UCSD-AML1 (cell line): Measurements from ENCODE around the gene EXOC6.

Source experiments
- DNase-seq: peaks from one replicate; lab custom pipeline; 2025; ENCODE audit not compliant: unreplicated experiment; lab: John Stamatoyannopoulos, UW

Gene EXOC6

DNA sequence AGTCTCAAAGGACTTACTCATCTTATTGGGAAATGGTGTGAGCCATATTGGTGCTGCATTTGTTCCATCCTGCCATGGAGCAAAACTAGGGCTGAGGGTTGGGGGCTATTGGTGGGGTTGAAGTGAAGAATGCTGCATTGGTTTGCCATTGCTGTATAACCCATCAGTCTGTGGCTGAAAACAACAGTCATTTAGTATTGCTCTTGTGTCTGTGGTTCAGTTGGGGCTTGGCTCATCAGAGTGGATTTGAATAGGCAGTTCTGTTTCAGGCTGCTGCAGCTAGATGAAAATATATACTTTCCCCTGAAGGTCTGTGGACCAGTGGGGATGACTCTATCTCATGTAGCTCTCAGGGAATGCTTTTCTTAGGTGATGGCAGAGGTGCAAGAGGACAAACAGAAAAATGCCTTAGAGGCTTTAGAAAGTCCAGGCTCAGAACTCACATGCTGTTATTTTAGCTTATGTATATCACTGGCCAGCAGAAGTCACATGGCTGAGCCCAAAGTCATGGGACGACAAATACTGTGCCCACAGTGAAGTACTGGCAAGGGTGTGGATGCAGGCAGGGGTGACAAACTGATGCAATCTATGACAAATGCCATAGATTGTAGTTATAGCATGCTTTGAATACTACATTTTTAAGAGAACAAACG lies 15.2 kb upstream of the EXOC6 start:
- no peak for DNase-seq

DNA sequence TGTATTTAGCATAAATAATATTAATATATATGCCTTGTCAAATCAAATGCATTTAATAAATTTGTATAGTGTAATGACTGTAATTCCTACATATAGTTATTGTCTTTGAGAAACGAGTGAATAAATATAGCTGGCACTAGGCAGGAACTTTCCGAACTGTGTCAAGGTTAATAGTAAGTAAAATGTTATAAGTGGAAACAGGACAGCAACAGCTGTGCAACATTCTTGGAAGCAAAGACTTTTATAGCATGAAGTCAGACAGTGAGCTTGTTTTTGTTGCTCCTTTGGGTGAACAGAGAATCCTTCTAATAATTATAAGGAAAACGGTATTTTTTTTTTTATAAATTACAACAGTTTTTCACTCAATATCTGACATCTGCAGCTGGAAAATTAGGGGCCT lies 14.0 kb upstream of the EXOC6 start:
- DNase-seq: no peak

DNA sequence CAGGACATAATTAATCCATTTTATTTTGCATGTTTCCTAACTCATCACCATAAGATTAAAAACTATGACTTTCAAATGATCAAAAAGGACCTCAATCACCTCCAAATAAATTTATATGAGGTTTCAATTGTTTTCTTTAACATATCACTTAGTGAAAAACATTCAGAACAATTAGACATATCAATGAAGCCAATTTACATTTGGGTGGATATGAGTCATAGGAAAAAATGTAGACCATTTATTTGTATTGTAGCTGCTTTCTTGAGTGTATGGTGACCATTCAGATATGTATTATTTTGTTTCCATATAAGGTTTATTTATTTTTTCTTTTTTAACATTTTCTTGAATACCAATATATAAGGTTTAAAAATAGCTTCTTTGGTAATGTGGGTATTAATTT lies 13.3 kb upstream of the EXOC6 start:
- no peak for DNase-seq

DNA sequence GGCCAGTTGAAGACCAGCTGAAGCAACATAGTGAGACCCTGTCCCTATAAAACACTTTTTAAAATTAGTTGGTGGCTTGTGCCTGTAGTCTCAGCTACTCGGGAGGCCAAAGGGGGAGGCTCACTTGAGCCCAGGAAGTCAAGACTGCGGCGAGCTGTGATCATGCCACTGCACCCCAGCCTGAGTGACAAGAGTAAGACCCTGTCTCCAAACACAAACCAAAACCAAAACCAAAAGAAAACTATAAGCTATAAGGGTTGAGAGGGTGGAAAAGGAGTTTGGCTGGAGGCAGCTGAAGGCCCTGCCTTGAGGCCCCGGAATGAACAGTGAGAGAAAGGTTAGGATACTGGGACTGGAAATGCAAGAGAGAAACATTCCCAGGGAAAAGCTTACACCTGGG lies 10.9 kb upstream of the EXOC6 start:
- no peak for DNase-seq

DNA sequence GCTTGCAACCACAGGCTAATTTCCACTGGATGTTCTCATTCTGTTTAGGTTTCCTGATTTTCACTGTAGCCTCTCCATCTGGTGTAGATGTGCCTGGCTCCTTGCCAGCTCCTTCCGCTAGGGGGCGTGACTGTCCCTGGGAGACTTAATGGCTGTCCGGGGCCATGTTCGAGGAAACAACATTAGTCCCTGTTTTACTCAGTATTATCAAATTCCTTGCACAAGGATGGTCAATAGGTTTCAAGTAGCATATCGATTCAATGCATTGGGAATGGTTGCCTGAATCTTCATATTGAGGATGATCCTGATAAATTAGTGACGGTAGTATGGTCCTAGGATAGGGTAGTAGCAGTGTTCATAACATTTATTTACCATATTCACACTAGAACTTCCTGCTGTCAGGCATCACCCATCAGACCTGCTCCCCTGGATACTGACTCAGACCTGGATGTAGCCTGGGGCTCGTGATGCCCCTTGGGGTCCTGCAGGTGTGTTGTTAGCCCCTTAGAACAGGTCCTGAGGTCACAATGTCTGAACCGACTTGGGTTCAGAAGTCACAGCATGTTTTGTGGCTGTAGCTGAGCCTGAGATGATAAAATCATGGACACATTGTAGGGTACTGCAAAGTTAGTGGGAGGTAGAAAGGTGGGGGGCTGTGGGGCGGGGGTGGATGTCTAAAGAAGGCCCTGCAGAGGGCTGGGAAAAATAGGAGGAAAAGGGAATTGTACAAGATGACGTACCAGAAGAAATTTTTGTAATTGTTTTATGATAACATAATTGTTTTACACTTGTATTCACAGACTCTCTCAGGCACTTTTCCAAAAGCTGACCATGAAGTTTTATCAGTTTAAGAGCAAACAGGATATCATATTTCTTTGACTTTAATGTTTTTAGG lies 8.9 kb upstream of the EXOC6 start:
- peak; percentile 50 for DNase-seq

DNA sequence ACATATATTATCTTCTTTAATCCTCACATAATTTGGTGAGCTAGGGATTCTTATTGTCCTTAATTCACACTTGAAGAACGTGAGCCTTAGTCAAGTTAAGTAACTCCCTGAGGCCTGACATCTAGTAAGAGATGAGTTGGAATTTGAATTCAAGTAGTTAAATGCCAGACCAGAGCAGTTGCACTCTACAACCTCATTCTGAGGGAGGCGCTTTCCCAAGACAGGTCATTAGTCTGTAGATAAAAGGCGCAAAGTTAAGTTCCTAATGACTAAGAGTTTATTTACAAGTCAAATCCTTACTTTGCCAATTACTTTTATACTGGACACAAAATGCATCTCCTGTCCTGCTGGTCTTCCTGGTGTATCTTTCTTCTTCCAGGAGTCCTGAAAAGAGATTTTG lies 3.6 kb upstream of the EXOC6 start:
- DNase-seq: no peak

DNA sequence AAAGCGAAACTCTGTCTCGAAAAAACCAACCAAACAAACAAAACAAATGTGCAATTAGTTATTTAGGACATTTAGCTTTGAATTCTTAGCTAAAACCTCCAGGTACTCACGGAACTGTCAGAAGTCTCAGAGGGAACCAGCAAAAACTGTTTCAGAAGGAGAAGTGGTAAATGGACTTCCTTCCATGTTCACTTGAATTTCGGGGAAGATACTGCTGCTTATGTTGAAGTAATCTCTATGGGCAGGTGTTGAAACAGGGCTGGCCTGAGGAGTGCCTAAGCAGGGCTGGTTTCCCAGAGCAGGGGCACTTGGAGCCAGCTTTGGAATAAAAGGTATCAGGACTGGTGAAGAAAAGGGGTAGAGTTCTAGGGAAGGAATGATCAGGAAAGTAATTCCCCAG lies 2.4 kb upstream of the EXOC6 start:
- DNase-seq: peak; percentile 34

DNA sequence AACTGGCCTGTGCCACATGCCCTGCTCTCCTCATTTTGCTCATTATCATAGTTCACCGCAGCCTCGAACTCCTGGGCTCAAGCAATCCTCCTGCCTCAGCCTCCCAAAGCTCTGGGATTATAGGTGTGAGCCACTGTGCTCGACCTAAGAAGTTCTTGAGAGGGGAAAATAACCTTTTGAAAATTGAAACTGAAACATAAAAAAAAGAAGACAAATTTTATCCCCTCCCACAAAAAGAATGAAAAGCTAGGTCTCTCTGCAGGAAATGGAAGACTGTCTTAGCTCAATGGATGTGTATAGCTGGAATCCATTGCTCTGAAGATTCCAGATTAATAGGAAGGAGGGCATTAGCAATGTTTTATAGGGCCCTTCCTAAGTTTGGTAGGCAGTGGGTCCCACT lies 2.0 kb upstream of the EXOC6 start:
- DNase-seq: no peak

DNA sequence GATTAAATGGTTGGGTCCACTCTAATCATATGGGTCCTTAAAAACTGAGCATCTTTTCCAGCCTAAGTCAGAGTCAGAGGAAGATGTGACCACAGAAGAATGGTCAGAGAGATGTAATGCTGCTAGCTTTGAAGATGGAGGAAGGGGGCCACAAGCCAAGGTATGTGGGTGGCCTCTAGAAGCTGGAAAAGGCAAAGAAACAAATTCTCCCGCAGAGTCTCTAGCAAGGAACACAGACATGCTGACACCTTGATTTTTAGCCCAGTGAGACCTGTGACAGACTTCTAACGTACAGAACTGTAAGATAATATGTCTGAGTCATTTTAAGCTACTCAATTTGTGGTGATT lies 1.5 kb upstream of the EXOC6 start:
- no peak for DNase-seq

DNA sequence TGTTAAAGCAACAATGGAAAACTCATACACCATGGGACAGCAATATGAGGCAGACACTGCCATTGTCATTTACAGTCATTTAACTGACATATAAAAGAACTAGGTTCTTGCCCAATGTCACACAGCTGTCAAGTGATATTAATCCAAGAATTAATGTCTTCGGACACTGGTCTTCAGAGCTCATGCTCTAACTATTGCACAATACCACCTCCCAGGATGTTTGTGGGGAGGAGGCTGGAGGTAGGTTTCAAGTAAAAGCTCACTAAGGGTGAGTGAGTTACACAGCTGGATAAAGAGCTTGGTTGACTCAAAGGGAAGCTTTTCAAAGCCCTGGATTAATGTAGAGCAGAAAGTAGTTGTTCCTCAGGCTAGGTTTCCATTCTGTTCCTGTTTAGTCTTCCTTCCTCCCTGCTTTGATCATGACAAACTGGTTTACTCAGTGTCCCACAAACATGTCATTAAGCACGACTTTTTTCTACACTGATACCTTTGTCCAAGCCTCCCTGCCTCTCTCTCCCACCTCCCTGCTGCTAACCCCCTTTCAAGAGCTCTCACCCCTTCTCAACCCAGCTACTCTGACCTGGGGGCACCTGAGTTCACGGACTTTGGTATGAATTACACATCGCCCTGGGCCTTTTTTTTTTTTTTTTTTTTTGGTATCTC lies 987 bp upstream of the EXOC6 start:
- no peak for DNase-seq

DNA sequence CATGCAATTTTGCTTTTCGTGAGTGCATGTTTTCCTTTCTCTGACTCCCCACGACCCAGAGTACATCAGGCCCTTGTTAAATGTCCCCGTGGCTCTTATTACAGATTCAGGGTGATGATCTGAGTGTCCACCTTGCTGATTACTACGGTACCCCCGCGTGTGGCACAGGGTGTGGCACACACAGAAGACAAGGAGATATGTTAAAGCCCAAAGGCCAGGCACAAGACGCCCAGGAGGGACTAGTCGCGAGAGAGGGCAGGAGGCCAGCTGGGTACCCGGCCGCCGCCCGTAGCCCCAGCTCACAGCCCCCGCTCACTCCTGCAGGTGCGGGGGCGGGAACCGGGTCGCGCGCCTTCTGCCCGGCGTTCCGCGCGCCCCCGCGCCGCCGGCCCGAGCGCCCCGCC lies 281 bp upstream of the EXOC6 start:
- DNase-seq: no peak

DNA sequence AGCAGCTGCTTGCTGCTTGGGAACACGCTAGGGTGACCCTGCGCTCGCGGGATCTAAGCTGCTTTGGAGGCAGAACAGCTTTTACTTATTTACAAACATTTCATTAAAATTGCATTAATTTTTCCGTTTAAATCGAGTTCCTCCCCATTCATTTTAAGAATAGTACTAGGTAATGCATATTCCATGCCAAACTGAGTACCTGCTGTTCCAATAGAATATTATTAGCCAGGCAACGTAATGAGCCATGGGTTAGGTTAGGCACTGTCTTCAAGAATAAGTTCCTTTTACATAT lies 860 bp downstream of the EXOC6 start:
- no peak for DNase-seq

DNA sequence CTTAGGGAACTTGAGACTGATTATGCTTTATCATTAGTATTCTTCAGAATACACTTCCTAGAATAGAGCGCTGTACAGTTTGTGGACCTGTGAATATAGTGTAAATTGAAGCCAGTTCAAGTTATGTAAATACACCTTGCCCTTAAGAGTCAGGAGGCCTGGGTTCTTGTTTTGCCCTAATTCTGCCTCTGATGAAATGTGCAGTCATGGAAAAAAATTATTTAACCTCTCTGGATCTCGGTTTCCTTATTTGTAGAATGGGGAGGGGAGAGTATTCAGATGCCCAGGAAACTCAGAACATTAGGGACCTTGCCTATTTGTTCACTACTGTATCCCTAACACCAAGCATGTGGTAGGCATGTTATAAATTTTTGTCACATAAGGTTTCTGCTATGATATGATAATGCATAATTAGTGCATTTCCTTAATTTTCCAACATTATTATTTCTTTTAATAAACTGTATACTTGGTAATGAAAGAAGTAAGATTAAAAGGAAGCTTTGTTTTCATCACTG lies 1.3 kb downstream of the EXOC6 start:
- no peak for DNase-seq

DNA sequence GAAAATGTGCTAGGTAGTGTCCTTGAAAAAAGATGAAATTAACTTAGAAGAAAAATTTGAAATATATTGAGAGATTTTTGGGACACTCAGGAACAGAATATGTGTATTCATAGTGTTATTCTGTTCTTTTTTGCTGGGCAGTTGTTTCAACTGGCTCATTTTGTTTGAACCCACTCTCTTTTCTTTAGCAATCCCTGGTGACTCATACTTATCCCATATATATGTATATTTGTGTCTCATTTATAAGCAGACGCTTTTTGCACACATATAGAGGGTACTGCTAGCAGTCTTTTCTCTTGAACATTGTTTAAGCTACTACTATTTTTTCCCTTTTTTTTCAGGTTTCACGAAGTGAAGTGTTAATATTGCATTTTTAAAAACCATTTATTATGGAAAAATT lies 1.9 kb downstream of the EXOC6 start:
- DNase-seq: no peak

DNA sequence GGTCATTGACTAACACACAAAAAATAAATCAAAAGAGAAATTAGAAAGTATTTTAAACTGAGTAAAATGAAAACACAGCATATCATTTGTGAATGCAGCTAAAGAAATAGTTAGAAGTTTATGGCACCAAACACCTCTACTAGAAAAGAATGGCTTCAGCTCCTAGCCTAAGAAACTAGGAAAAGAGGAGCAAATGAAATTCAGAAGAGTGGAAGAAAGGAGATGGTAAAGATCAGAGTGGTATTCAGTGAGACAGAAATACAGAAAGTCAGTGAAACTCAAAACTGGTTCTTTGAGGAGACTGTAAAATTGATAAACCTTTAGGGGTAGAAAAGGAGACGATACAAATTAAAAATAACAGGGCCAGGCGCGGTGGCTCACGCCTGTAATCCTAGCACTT lies 2.7 kb downstream of the EXOC6 start:
- no peak for DNase-seq

DNA sequence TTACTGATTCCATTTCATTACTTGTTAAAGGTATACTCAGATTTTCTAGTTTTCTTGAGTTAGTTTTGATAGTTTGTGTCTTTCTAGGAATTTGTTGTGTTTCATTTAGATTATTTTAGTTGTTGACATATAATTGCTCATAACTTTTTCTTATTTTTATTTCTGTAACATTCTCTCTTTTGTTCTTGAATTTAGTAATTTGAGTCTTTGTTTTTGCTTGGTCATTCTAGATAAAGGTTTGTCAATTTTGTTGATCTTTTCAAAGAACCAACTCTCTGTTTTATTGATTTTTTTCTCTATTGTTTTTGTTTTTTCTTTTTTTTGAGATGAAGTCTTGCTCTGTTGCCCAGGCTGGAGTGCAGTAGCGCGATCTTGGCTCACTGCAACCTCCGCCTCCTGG lies 7.2 kb downstream of the EXOC6 start:
- DNase-seq: no peak

DNA sequence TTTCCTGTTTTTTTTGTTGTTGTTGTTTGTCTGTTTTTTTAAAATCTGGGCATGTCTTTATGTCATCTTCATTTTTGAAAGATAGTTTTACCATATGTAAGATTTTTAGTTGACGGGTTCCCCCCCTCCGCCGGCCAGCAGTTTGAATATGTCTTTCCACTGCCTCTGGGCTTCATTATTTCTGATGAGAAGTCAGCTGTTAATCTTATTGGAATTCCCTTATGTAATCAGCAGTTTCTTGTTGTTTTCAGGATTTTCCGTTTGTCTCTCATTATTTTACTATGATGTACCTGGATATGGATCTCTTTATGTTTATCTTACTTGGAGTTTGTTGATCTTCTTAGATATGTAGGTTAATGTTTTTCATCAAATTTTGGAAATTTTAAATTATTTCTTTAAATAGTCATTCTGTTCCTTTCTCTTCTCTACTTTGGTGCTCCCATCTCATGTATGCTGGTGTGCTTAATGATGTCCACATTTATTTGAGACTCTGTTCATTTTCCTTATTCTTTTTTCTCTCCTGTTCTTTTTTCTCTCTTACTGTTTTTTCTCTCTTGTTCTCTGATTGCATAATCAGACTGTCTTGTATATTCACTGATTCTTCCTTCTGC lies 9.7 kb downstream of the EXOC6 start:
- DNase-seq: no peak

DNA sequence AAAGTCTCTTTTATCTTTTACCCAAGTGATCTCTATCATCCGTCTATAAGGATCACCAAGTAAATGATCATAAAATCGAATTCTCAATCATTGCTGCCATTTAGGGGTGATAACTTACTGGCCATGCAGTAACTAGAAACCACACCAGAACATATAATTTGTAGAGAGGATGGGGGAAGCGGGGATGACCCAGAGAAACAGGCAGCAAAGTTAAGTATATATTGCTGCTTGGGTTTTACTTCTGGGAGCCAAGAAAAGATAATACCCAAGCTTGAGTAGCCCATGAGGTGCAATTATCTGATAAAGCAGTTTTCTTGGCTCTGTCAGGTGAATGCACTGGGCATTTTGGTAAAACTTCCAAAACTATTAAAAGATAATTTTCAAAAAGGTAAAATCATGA lies 18.9 kb downstream of the EXOC6 start:
- no peak for DNase-seq

DNA sequence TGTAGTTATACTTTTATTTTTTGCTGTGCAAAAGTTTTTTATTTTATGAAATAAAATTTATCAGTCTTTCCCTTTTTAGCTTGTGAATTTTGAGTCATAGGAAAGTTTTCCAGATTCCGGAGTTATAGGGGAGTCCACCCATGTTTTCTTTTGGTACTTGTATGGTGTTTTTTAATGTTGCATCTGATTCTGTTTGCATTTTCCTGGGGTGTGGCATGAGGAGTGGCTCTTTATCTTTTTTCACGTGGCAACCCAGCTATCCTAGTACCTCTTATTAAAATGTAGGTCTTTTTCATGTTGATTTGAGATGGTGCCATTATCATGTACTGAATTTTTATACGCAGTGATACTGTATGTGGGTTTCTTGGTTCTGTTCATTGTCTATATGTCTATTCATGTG lies 19.7 kb downstream of the EXOC6 start:
- DNase-seq: no peak

DNA sequence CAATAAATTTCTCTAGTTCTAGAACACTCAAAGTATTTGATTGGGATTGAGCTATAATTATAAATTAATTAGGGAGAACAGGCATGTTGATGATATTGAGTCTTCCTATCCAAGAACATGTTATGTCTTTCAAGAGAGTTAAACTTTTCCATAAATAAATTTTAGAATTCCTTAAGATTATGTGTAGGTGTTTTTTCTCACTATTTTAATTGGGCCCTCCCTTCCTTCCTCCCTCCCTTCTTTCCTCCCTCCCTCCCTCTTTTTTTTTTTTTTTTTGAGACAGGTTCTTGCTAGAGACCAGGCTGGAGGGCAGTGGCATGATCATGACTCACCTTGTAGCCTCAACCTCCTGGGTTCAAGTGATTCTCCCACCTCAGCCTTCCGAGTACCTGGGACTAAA lies 20.2 kb downstream of the EXOC6 start:
- DNase-seq: no peak

DNA sequence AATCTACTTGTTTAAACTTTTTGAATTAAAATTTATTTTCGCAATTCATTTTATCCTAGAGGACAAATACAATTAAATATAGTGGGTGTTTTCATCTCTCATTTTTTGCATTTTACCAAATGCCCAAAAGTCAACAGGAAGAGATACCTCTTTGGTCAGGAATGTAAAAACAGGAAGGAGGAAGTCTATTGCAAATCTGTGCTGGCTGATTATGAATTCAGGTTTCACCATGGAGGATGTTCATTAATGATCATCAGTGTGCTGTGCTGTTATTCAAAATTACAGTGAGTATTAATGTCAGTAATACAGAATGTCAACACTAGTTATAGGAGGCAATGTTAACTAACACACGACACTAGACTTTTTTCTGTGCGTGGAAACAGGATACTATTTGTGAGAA lies 24.7 kb downstream of the EXOC6 start:
- no peak for DNase-seq

DNA sequence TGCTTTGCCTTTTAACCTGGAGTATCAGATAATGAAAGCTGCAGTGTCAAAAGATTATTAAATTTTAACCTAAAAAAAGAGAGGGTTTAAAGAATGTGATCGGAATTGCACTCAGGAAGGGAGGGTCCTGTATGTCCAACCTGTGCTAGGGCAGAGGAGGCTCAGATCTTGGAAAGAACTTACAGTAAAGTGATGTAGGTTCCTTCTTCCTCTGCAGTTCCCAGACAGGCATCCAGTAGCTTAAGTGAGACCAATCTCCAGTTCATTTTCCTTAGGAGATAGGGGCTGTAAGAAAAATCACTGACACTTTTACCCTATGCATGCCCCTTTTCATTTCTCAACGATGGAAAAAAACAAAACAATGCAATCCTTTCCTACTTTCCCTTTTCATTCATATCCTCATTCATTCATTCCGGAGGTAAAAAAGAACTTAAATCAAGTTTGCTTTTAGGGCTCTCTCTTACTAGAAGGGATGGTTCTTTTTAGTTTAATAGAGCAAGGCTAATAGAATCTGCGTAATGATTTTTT lies 28.3 kb downstream of the EXOC6 start:
- no peak for DNase-seq
